ENCODE measurements around the gene LHCGR.
"Not testable (repeated sequence)": the region's sequence is repeated elsewhere in the genome, so short reads cannot be mapped to it uniquely, and the experiment has no call there.

LHCGR gene

GRCh38 chr2:48709096-48710034 is 46.2 kb downstream of the LHCGR start:
- no peak for DNase-seq (ENCODE audit: low read depth)

DNA sequence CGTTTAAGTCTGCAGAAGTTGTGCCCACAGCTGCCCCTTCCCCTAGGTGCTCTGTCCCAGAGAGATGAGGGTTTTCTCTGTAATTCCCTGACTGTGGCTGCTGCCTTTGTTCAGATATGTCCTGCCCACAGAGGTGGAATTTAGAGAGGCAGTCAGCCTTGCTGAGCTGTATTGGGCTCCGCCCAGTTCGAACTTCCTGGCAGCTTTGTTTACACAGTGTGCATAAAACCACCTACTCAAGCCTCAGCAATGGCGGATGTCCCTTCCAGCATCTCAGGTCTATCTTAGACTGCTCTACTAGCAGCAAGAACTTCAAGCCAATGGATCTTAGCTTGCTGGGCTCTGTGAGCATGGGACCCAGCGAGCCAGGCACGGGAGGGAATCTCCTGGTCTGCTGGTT is 48.1 kb downstream of the LHCGR start:
- DNase-seq (ENCODE audit: low read depth), result no peak

- DNase-seq (ENCODE audit: low read depth), result not testable (repeated sequence)
These were observed 51.9 kb downstream of the LHCGR start for GRCh38 chr2:48703621-48704020.

- no peak for DNase-seq (ENCODE audit: low read depth)
These were observed 56.1 kb downstream of the LHCGR start for GRCh38 chr2:48699348-48699930.

GRCh38 chr2:48696881-48697280 is 58.6 kb downstream of the LHCGR start:
- no peak for DNase-seq (ENCODE audit: low read depth)

DNA sequence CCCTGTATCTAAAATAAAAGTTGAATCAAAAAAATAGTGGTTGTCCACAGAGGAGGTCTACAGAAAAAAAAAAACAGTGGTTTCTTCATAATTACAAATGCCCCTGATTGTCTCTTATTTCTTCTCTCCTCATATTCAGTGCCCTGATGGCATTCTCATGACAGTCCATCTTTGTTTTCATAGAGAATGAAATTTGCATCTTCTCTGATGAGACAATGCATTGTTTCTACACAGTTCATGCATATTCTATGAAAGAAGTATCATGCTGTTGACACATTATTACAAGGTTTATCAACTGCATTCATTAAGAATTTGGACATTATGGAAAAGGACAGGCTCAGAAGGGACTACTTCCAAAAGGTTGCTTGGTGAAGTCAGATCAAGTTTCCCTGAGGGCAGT is 59.5 kb downstream of the LHCGR start:
- no peak for DNase-seq (ENCODE audit: low read depth)

GRCh38 chr2:48694149-48694548 is 61.4 kb downstream of the LHCGR start:
- DNase-seq (ENCODE audit: low read depth), result no peak

GRCh38 chr2:48693645-48694044 is 61.9 kb downstream of the LHCGR start:
- DNase-seq (ENCODE audit: low read depth), result no peak

GRCh38 chr2:48693066-48693465 is 62.5 kb downstream of the LHCGR start:
- no peak for DNase-seq (ENCODE audit: low read depth)

DNA sequence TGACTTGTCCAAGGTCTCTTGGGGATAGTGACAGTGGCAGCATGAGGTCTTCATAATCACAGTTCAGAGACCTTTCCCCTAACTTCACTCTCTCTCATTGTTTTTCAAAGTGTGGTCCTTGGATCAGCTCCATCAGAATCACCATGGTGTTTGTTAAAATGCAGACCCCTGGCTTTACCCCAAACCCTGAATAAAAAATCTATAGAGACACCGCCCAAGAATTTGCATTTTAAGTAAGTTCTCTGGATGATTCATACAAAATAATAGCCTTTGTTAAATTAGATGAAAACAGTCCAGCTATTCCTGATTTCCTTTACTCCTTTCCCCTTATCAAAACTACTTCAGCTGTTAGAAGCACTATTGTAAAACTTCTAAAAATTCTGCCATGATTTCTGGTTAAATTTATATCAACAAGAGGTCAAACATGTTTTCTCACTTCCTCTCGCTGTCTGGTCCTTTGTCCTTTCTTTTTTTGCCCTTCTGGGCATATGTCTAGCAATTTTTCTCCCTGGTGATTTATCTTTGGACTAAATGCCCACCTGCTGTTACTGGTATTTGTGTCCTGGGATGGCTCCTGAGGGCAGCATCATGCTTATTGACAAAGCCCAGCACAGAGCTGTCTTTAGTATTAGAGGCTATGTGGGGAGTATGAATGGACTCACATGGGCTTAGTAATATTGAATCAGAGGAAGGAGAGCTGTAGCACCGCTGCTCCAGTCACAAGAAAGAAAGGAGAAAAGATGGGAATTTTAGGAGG is 63.4 kb downstream of the LHCGR start:
- no peak for DNase-seq (ENCODE audit: low read depth)

DNA sequence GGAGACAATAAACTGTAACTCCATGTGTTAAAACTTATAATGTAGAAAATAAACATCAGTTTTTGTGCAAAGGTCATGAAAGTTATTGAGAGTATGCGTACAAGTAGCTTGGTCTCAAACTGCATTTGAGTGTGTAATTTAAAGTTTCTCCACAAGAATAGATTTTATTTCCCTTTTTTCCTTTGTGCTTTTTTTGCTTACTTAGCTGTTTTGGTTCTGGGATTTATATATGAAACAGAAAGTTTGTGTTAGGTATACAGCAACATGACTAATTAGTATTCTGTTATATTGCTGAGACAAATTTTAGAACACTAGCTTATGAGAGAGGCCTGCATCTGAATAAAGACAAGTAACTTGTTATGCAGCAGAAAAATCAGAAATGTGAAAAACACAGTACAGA is 70.4 kb downstream of the LHCGR start:
- DNase-seq (ENCODE audit: low read depth), result no peak

DNA sequence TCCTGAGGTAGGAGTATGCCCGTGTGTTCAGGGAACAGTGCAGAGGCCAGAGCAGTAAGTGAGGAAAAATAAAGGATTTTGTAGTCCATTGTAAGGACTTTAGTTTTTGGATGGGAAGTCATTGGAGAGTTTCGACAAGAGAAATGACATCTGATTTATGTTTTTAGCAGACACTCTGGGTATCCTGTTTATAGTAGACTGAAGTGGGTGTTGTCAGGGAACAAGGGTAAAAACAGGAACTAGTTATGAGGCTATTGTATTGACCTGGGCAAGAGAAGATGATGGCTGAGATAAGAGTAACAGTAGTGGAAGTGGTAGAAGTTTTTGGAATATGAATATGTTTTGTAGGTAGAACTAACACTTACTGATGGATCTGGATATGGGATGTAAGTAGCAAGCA is 78.1 kb downstream of the LHCGR start:
- no peak for DNase-seq (ENCODE audit: low read depth)

DNA sequence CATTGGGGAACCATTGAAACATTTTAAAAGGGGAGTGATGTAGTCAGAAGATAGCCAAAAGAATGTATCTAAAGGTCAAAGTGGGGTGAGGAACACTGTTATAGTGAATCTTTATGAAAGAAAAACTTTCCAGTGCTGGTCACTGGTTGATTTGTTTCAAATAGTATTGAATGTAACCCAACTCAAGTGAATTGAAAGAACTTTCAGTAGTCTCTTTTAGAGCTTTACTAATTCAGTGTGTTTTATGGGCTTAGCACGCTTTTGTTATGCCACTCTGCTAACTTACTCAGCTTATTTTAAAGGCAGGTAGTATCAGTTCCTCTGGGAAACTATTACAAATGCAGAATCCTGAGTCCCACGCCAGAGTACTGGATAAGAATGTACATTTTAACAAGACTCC is 80.6 kb downstream of the LHCGR start:
- no peak for DNase-seq (ENCODE audit: low read depth)

GRCh38 chr2:48673581-48673980 is 81.9 kb downstream of the LHCGR start:
- DNase-seq (ENCODE audit: low read depth), result no peak

- DNase-seq (ENCODE audit: low read depth), result no peak
These were observed 86.5 kb downstream of the LHCGR start for GRCh38 chr2:48668992-48669391.

DNA sequence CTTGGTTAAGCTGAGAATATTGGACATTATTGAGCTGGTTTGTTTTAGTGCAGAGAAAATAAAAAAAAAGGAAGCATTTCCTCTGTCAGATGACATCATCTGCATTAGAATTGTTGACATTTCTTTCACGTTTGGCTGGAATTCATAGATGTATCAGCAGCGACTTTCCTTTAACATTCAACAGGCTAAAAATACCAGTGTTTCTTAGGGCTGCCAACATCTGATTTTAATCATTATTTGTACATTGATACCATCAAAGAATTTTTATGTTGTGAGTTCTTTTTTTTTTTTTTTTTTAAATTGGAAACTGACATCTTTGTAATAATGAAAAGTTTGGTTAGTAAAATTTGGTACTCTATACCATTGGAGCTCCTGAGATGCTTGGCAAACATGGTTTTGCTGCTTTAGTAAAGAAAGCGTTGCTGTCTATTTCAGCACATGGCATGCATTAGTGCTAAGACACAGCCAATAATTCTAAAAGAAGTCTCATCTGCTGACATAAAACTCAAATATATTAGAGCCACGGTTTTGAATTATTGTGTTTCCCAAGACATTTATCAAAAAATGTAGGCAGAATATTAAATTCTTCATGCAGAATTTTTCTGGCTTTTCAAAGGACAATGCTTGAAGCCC is 104.2 kb downstream of the LHCGR start:
- no peak for DNase-seq (ENCODE audit: low read depth)

- no peak for DNase-seq (ENCODE audit: low read depth)
These were observed 117.3 kb downstream of the LHCGR start for GRCh38 chr2:48638261-48638660.

Data from stimulated activated CD8-positive, alpha-beta memory T cell treated with anti-CD3 and anti-CD28 coated beads, Interleukin-7, amount 100 ng/mL, for 24 hours (primary cell).